Lower lobe of right lung (tissue), 2 donors: ENCODE data around the gene EXOC3. TPM values are rescaled to one million over a fixed set of nuclear protein-coding genes. Genes with fewer than 3 reads are reported as not detected.

Experiments used
- ATAC-seq, 2 donors: fragments of 200-7000 bp; cut with Tn5 transposase; one replicate each; pipeline ENCODE4 v1.9.1; 2020 to 2022; ENCODE audit warnings: mild to moderate bottlenecking in 2 of 2, moderate library complexity in 2 of 2
- DNase-seq: peaks from one replicate; pipeline ENCODE4 v3.0.0-alpha.2; 2020
- H3K27ac ChIP-seq: fragments of 200-600 bp; one replicate; pipeline ENCODE4 v1.8.0; 2022
- H3K27me3 ChIP-seq: fragments of 200-600 bp; one replicate; pipeline ENCODE4 v1.8.0; 2022; ENCODE audit warnings: low read depth
- H3K36me3 ChIP-seq: fragments of 200-600 bp; one replicate; pipeline ENCODE4 v1.8.0; 2022; ENCODE audit warnings: mild to moderate bottlenecking
- H3K4me1 ChIP-seq: fragments of 200-600 bp; one replicate; pipeline ENCODE4 v1.8.0; 2022
- H3K4me3 ChIP-seq: fragments of 200-600 bp; one replicate; pipeline ENCODE4 v1.8.0; 2022; ENCODE audit warnings: mild to moderate bottlenecking
- H3K9me3 ChIP-seq: fragments of 200-600 bp; one replicate; pipeline ENCODE4 v1.8.0; 2022
- intact Hi-C: fragments of 100-400 bp; cut with DNase I; formaldehyde crosslinking; loops from one replicate; pipeline ENCODE4 v1.11.0; 2022
- total RNA-seq: library from RNA; stranded (reverse); fragmentation: NEBNext Ultra II Directional; extraction: Animal tissue kit (Norgen Biotek cat#: 25700); gene quantifications from one replicate; pipeline ENCODE4 v1.2.1, GENCODE V29; 2021
- TF ChIP-seq, protein P1 (sequence below): fragments of 200-600 bp; IDR thresholded peaks from one replicate; pipeline ENCODE4 v1.8.0; 2022; ENCODE audit warnings: antibody characterized with exemption, mild to moderate bottlenecking
- donor health status: DM: no; HTN: yes; CAD: no; lungs with severe emphysema.

The EXOC3 gene
- total RNA-seq, 1 donor from 2014 or later = 58.9 TPM

DNA sequence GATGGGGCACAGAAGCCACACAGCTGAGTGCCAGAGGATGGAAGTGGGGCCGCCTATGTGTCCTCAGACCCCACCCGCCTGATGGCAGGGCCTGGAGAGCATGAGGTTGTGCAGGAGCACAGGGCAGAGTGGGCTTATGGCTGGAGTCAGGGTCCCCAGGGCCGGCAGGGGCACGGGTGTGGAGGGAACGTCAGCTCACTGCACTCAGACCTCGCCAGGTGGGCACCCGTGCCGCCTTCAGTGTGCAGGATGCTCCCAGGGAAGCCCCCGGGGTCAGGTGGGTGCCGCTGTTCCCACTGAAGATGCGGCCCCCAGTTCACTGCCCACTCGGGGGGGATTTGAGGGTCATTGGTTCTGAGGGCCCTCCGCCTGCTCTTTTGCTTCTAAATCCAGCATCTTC is 34.9 kb downstream of the EXOC3 start:
- H3K4me1 ChIP-seq = peaks cover 8% of the 10 kb centered on the region
- H3K27me3 ChIP-seq = peaks cover 68% of the 10 kb centered on the region
- H3K9me3 ChIP-seq = no peaks in the 10 kb centered on the region
- TF ChIP-seq, protein P1, sequence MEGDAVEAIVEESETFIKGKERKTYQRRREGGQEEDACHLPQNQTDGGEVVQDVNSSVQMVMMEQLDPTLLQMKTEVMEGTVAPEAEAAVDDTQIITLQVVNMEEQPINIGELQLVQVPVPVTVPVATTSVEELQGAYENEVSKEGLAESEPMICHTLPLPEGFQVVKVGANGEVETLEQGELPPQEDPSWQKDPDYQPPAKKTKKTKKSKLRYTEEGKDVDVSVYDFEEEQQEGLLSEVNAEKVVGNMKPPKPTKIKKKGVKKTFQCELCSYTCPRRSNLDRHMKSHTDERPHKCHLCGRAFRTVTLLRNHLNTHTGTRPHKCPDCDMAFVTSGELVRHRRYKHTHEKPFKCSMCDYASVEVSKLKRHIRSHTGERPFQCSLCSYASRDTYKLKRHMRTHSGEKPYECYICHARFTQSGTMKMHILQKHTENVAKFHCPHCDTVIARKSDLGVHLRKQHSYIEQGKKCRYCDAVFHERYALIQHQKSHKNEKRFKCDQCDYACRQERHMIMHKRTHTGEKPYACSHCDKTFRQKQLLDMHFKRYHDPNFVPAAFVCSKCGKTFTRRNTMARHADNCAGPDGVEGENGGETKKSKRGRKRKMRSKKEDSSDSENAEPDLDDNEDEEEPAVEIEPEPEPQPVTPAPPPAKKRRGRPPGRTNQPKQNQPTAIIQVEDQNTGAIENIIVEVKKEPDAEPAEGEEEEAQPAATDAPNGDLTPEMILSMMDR = no peak
- DNase-seq = no peak
- ATAC-seq = no peak
- intact Hi-C loops = no loop called here
- H3K4me3 ChIP-seq = no peak overlapping the region
- no peak overlapping the region for H3K27ac ChIP-seq
- no peaks in the 10 kb centered on the region for H3K36me3 ChIP-seq

DNA sequence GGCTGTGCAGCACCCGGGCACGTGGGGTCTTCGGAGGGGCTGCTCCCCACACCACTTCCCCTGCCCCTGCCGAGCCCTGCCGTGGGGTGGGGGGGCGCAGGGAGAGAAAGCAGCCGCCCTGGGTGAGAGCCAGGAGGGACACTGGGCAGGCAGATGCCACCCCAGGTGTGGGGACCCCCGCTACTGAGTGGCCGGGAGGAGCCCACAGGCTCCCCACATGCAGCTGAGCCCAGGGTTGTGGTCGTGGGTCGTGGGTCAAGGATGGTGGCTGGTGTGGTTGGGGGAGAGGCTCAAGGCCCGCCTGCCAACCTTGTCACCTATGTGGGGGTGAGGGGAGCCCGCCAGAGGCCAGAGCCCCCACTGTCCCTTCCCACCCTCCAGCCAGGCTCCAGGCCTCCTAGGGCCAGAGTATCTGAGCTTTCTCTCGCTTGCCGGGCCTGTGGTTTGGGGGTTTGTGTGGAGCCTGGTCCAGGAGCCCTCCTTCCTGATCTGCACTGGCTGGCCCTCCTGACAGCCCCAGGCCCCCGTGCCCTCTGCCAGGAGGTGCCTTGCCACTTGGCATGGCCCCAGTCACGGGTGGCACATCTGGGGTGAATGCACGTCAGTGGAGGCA is 35.5 kb downstream of the EXOC3 start:
- TF ChIP-seq, protein P1 = no peak
- Histone ChIP-seq H3K4me3 (no peak overlapping the region), H3K36me3 (no peaks in the 10 kb centered on the region), H3K4me1 (peaks cover 8% of the 10 kb centered on the region), H3K9me3 (no peaks in the 10 kb centered on the region), H3K27ac (no peak overlapping the region), H3K27me3 (peaks cover 74% of the 10 kb centered on the region)
- intact Hi-C loops = no loop called here
- DNase-seq (no peak), ATAC-seq (no peak)

DNA sequence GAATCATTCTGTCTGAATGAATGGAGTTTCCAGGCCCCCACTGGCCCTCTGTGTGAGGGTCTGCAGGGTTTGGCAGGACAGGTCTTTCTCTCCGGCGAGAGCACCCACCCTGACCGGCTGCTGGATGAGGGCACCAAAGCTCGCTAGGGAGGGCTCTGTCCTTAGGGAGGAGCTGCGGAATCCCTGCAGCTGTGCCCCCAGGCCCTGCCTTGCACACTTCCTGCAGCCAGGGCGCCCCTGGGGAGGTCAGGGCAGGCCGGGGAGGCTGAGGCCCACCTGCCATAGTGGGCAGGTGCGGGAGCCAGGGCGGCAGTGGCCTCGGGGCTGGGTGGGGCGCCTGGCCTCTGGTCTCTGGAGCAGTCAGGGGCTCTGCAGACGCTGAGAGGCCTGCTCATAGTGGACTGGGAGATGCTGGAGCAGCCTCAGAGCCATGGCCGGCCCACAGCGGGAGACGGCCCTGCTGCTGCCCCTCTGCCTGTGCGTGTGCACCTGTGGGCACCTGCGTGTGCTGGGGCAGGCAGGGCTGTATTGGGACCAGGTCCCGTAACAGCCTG is 36.1 kb downstream of the EXOC3 start:
- intact Hi-C loops = no loop called here
- peaks cover 78% of the 10 kb centered on the region for H3K27me3 ChIP-seq
- DNase-seq = no peak

DNA sequence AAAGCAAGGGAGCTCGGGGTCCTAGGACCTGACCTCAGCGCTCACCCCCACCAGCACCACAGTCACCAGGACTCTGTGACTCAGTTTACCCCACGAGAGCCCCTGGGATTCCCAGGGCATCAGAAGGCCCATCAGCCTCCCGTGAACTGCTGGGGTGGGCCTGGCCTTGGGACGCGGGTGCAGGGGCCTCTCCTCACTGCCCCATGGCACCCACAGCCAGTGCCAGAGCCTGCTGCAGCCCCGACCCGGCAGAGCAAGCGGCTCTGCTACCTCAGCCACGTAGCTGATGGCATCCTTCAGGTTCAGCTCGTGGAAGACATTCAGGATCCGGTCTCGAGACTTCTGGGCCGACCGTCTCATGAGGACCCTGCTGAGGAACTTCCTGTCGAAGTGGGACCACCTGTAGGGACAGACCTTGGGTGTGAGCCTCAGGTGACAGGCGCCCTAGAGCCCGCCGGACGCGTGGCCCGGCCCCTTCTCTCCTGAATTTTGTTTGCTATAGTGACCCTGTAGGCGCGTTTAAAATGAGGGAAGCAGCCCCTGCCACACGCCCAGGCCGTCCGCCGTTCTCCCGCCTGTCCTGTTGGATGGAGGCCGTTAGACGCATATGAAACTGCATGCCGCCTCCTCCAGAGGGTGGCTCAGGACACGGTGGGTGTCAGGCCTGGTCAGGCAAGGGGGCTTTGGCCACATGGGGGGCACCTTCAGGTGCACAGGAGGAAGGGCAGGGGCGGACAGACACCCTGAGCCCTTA is 36.8 kb downstream of the EXOC3 start:
- ATAC-seq = no peak
- DNase-seq = no peak
- Histone ChIP-seq H3K27me3 (peaks cover 83% of the 10 kb centered on the region), H3K36me3 (no peaks in the 10 kb centered on the region), H3K4me3 (no peak overlapping the region), H3K27ac (no peak overlapping the region), H3K4me1 (peaks cover 6% of the 10 kb centered on the region), H3K9me3 (no peaks in the 10 kb centered on the region)
- TF ChIP-seq, protein P1 = no peak
- intact Hi-C loops = no loop called here

More for the DNA sequence above, 36.1 kb downstream of the EXOC3 start:
- no peak for ATAC-seq
- H3K9me3 ChIP-seq = no peaks in the 10 kb centered on the region
- H3K27ac ChIP-seq = no peak overlapping the region
- H3K4me3 ChIP-seq = no peak overlapping the region
- TF ChIP-seq, protein P1 = no peak
- H3K4me1 ChIP-seq = peaks cover 8% of the 10 kb centered on the region
- H3K36me3 ChIP-seq = no peaks in the 10 kb centered on the region

DNA sequence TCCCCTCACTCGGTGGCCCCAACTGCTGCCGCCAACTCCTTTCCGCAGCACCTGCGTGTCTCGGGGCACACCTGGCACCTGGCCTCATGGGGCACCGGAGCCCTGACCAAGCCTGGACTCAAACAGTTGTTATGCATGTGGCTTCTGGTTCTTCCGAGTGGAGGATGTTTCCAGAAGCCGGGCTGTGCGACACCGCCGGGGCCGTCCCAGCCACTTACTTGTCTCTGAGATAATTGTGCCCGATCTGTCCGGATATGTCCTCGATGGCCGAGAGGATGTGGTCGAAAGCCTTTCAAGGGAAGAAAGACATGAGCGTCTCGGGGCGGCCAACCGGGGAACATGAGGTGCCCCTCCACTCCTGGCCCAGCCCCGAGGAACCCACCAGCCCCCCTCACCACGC is 38.4 kb downstream of the EXOC3 start:
- H3K4me1 ChIP-seq = peaks cover 8% of the 10 kb centered on the region
- no peak overlapping the region for H3K4me3 ChIP-seq
- no peak overlapping the region for H3K27ac ChIP-seq
- DNase-seq = no peak
- peaks cover 83% of the 10 kb centered on the region for H3K27me3 ChIP-seq
- TF ChIP-seq, protein P1 = no peak
- H3K36me3 ChIP-seq = no peaks in the 10 kb centered on the region
- intact Hi-C loops = no loop called here
- ATAC-seq = no peak
- H3K9me3 ChIP-seq = no peaks in the 10 kb centered on the region
